HepG2 (cell line): Measurements from ENCODE around the gene ZFP64.
"Not testable (repeated sequence)": the region's sequence is repeated elsewhere in the genome, so short reads cannot be mapped to it uniquely, and the experiment has no call there.

Experiments
- CBFB ChIP-seq: sonication (generic); formaldehyde crosslinking; IDR thresholded peaks from 2 replicates; pipeline ENCODE4 v1.4.0; 2020; ENCODE audit warnings: missing genetic modification reagents
- CTCF ChIP-seq: sonication (generic); formaldehyde crosslinking; IDR thresholded peaks from 2 replicates; pipeline ENCODE4 v1.5.0; 2020; ENCODE audit warnings: mild to moderate bottlenecking, missing genetic modification reagents, moderate library complexity
- NR1H2 ChIP-seq: sonication (generic); formaldehyde crosslinking; IDR thresholded peaks from 2 replicates; pipeline ENCODE4 v1.8.1; 2022; ENCODE audit warnings: low read depth, missing genetic modification reagents, borderline replicate concordance
- ZNF350 ChIP-seq: sonication (generic); formaldehyde crosslinking; IDR thresholded peaks from 2 replicates; pipeline ENCODE4 v1.4.0; 2020; ENCODE audit warnings: mild to moderate bottlenecking, low read depth, missing genetic modification reagents, borderline replicate concordance
- ZNF468 ChIP-seq: sonication (generic); formaldehyde crosslinking; IDR thresholded peaks from 2 replicates; pipeline ENCODE4 v1.8.0; 2022; ENCODE audit warnings: mild to moderate bottlenecking, moderate library complexity, missing genetic modification reagents

GRCh38 chr20:52220891-52221290, 29.3 kb upstream of the ZFP64 start:
- TF ChIP-seq NR1H2 (CRISPR knock-in tag); ZNF468 (CRISPR knock-in tag); CTCF; CBFB; ZNF350: not testable (repeated sequence)
